NT2/D1 (cell line): Measurements from ENCODE around the gene MAP2.

Experiments
- DNase-seq: peaks from one replicate; pipeline ENCODE4 v3.0.0-alpha.2; 2011; ENCODE audit warnings: low read depth, low spot score
- H3K27me3 ChIP-seq: 2 replicates; pipeline ENCODE4 v1.6.0; 2011; ENCODE audit warnings: mild to moderate bottlenecking; ENCODE audit not compliant: insufficient read length, insufficient read depth
- H3K36me3 ChIP-seq: 2 replicates; pipeline ENCODE4 v1.6.1; 2011; ENCODE audit warnings: mild to moderate bottlenecking, low read length, mixed read lengths; ENCODE audit not compliant: insufficient read depth, insufficient read length
- H3K4me1 ChIP-seq: 2 replicates; pipeline ENCODE4 v1.5.1; 2011; ENCODE audit not compliant: insufficient read depth, insufficient read length
- H3K4me3 ChIP-seq: 2 replicates; pipeline ENCODE4 v1.5.1; 2011; ENCODE audit warnings: low read depth; ENCODE audit not compliant: insufficient read length
- H3K9ac ChIP-seq: 2 replicates; pipeline ENCODE4 v1.6.0; 2011; ENCODE audit warnings: low read depth; ENCODE audit not compliant: insufficient read length
- H3K9me3 ChIP-seq: 2 replicates; pipeline ENCODE4 v1.5.1; 2011; ENCODE audit warnings: mild to moderate bottlenecking, low read length; ENCODE audit not compliant: insufficient read depth
- SUZ12 ChIP-seq: IDR thresholded peaks from 2 replicates; pipeline ENCODE4 v1.6.1; 2011; ENCODE audit not compliant: insufficient read length, insufficient read depth; ENCODE audit errors: extremely low read depth
- YY1 ChIP-seq: IDR thresholded peaks from 2 replicates; pipeline ENCODE4 v1.6.1; 2011; ENCODE audit not compliant: insufficient read length, insufficient read depth
- ZNF274 ChIP-seq: IDR thresholded peaks from 2 replicates; pipeline ENCODE4 v1.6.1; 2011; ENCODE audit warnings: mild to moderate bottlenecking, low read depth, low read length

MAP2 gene

DNA sequence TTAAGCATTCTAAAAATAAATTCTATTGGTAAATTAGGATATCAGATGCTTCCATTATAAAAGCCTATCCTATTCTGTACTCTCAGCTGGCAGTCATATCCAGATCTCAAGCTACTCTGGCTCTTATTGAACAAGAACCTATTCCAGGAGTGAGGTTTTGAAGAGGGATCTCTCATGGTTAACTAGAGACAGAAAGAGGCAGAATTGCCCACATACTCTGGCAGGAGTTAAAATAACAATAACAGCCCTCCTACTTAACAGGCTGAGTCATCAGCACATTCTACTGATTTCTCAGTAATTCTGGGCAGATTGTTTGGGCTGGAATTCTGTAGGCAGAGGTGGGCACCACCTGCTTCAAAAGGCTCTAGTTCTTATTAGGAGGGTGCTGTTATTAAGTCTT lies 205.8 kb downstream of the MAP2 start:
- H3K9me3 ChIP-seq = no peaks in the 10 kb centered on the region
- no peaks in the 10 kb centered on the region for H3K36me3 ChIP-seq
- H3K4me3 ChIP-seq = no peak overlapping the region
- H3K27me3 ChIP-seq = no peaks in the 10 kb centered on the region
- H3K4me1 ChIP-seq = no peaks in the 10 kb centered on the region
- TF ChIP-seq SUZ12 (no peak), YY1 (no peak), ZNF274 (no peak)
- DNase-seq = no peak
- H3K9ac ChIP-seq = no peak overlapping the region

DNA sequence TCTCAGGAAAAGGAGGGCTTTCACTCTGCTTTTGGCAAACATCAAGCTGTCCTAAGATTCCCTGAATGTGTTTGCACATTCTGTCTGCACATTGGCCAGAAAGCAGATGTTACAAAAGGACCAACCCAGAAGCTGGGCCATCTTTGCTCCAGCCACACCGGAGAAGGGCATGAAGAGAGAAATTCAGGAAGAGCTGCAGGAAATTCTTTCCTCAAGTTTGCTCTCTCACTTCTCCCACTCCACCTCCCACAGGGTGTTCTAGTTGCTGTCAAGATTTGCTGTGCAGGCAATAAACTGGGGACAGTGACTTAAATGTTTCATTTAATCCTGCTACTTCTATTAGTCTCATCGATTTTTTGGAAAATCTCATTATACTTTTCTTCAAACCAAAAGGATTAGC lies 210.1 kb downstream of the MAP2 start:
- no peak overlapping the region for H3K9ac ChIP-seq
- H3K4me1 ChIP-seq = no peaks in the 10 kb centered on the region
- TF ChIP-seq SUZ12 = no peak
- TF ChIP-seq ZNF274 = no peak
- TF ChIP-seq YY1 = no peak
- no peaks in the 10 kb centered on the region for H3K36me3 ChIP-seq
- DNase-seq = no peak
- H3K4me3 ChIP-seq = no peak overlapping the region
- H3K9me3 ChIP-seq = no peaks in the 10 kb centered on the region
- H3K27me3 ChIP-seq = no peaks in the 10 kb centered on the region

DNA sequence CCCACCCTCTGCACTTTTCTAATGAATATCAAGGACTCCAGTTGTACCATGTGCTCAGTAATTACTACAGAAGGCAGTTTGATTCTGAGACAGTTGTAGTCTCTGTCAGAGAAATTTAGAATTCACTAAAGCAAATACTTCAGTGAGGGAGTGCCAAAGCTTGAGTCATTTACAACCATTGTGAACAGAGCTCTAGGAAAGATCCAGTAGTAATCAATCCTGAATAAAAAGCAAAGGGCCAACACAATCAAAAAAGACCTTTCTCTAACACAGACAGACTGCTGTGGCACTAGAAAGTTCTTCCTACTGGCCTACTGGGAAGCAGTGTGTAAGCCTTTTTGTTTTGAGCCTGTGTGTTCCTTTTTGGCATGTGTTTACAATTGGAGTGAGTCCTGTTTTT lies 212.2 kb downstream of the MAP2 start:
- Histone ChIP-seq H3K27me3 (no peaks in the 10 kb centered on the region), H3K4me1 (no peaks in the 10 kb centered on the region), H3K4me3 (no peak overlapping the region), H3K9ac (no peak overlapping the region), H3K9me3 (no peaks in the 10 kb centered on the region), H3K36me3 (no peaks in the 10 kb centered on the region)
- no peak for DNase-seq
- TF ChIP-seq YY1 (no peak), ZNF274 (no peak), SUZ12 (no peak)

- H3K4me1 ChIP-seq = no peaks in the 10 kb centered on the region
- no peaks in the 10 kb centered on the region for H3K36me3 ChIP-seq
- H3K4me3 ChIP-seq = no peak overlapping the region
- H3K9ac ChIP-seq = no peak overlapping the region
- no peaks in the 10 kb centered on the region for H3K27me3 ChIP-seq
- no peak for TF ChIP-seq YY1
- TF ChIP-seq ZNF274 = no peak
- TF ChIP-seq SUZ12 = no peak
- DNase-seq = no peak
- H3K9me3 ChIP-seq = no peaks in the 10 kb centered on the region
These were observed 213.4 kb downstream of the MAP2 start for GRCh38 chr2:209637293-209637692.

DNA sequence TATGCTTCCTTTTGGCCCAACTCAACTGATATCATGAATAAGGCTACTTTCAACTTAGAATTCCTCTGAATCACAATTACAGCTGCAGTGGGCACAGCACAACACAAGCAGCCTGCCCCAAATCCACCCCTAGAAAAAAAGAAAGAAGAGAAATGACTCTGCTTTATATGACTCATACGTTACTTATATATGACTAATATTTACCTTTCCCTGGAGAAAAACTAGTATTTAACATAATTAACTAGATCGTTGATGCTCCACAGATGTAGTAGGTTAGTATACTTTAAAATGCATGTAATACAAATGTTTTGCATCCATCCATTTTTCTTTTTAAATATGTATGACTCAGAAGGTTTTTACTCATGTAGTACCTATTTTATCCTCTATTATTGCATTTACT lies 214.5 kb downstream of the MAP2 start:
- Histone ChIP-seq H3K9me3 (no peaks in the 10 kb centered on the region), H3K4me1 (no peaks in the 10 kb centered on the region)
- DNase-seq = no peak

DNA sequence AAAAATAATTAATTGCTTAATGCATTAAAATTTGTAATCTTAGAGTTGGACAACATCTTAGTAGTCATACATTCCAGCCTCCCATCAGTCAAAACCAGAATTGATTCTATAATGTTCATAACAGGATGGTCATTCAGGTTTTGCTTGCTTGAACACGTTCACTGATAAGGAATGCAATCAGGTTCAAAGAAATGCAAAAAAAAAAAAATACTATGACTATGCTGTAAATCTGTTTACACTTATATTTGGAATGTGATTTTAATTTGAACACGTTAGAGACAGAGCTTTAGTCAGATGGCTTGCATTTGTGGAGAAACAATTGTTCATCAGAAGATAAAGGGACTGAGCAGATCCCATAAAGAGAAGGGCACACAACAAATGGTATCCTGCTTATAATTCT lies 216.5 kb downstream of the MAP2 start:
- H3K9ac ChIP-seq = no peak overlapping the region
- H3K27me3 ChIP-seq = no peaks in the 10 kb centered on the region
- no peaks in the 10 kb centered on the region for H3K36me3 ChIP-seq
- no peaks in the 10 kb centered on the region for H3K9me3 ChIP-seq
- H3K4me3 ChIP-seq = no peak overlapping the region
- TF ChIP-seq ZNF274 = no peak
- TF ChIP-seq SUZ12 = no peak
- no peak for DNase-seq
- H3K4me1 ChIP-seq = no peaks in the 10 kb centered on the region

More for the DNA sequence above, 214.5 kb downstream of the MAP2 start:
- no peaks in the 10 kb centered on the region for H3K27me3 ChIP-seq
- H3K4me3 ChIP-seq = no peak overlapping the region
- TF ChIP-seq SUZ12 (no peak), ZNF274 (no peak), YY1 (no peak)
- H3K36me3 ChIP-seq = no peaks in the 10 kb centered on the region
- H3K9ac ChIP-seq = no peak overlapping the region

DNA sequence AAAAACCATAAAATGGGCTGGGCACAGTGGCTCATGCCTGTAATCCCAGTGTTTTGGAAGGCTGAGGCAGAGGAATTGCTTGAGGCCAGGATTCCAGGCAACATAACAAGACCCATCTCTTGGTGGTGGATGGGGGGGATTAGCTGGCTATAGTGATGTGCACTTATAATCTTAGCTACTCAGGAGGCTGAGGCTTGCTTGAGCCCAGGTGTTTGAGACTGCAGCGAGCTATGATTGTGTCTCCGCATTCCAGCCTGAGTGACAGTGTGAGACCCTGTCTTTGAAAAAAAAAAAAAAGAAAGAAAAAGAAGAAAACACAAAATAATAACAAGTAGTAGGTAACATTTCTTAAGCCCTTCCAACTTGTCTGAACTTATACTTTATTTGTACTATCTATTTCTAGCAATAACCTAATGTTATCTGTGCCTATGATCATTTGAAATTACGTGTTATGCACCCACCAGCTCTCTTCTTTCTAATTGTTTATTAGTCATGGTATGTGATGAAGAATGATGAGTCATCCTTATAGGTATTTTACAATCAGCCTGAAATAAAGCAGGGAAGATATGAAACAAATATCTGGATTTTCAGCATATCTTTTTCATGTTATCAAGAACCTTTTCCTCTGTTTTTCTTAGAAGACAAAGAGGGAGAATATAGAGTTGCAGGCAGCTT lies 218.4 kb downstream of the MAP2 start:
- no peak for TF ChIP-seq SUZ12
- no peak for TF ChIP-seq ZNF274
- TF ChIP-seq YY1 = no peak
- no peaks in the 10 kb centered on the region for H3K4me1 ChIP-seq
- DNase-seq = no peak

More for the DNA sequence above, 218.4 kb downstream of the MAP2 start:
- no peak overlapping the region for H3K4me3 ChIP-seq
- no peaks in the 10 kb centered on the region for H3K27me3 ChIP-seq
- H3K9me3 ChIP-seq = no peaks in the 10 kb centered on the region
- H3K36me3 ChIP-seq = no peaks in the 10 kb centered on the region
- H3K9ac ChIP-seq = no peak overlapping the region
